ENCODE data around the gene CDK5. TPM values are rescaled to one million over a fixed set of nuclear protein-coding genes. Genes with fewer than 3 reads are reported as not detected.
A peak's percentile ranks its signal among the peaks of the same experiment; 100 is the strongest.

CDK5 gene
- total and polyA plus RNA-seq, 9 of the 15 experiments (the other 6 are each of a cell fraction or from before 2014, with no cell fraction given) = 3.2 to 38.0 (median 27.5) TPM

DNA sequence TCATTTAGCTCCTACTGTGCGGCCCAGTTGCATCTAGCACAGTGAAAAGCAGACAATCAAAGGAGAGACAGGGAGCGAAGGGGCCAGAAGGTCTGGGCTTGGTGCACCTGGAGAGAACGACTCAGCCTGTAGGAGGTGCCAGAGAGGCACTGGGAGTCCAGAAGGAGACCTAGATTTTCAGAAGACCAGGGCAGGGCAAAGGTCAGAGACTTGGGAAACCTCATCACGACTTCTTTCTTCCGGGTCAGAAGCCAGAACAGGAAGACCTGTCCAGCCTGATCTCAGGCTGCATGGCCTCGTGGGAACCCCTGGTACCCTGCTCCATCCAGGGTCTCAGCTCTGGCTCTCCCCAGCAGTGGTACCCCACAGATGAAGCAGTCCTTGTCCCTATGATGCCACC is 33.7 kb upstream of the CDK5 start (continued):
- TF ChIP-seq E2F1 (CRISPR knock-in tag; IDR thresholded peaks at IDR 0.05) (no peak), PCBP1 (IDR thresholded peaks at IDR 0.05; ENCODE audit: low read depth, low read length, poor library complexity, severe bottlenecking) (no peak), HDAC3 (IDR thresholded peaks at IDR 0.05; ENCODE audit: borderline replicate concordance, partially characterized antibody) (no peak), FOXP4 (CRISPR knock-in tag; IDR thresholded peaks at IDR 0.05; ENCODE audit: borderline replicate concordance) (no peak), COPS2 (conservative IDR thresholded peaks at IDR 0.05) (no peak), CBX8 (IDR thresholded peaks at IDR 0.05; ENCODE audit: borderline replicate concordance, extremely low read depth, low read depth, low read length, poor library complexity, severe bottlenecking) (no peak), NFXL1 (CRISPR knock-in tag; IDR thresholded peaks at IDR 0.05) (no peak), SMARCA4 (IDR thresholded peaks at IDR 0.05) (no peak), ATF6 (CRISPR knock-in tag; IDR thresholded peaks at IDR 0.05) (no peak), ZNF764 (CRISPR knock-in tag; IDR thresholded peaks at IDR 0.05; ENCODE audit: low read depth) (no peak), XRCC5 (IDR thresholded peaks at IDR 0.05; ENCODE audit: low read depth, low read length) (peak; percentile 66; the same call in 1 of the 2 replicates), NFRKB (IDR thresholded peaks at IDR 0.05; ENCODE audit: low read depth) (no peak), RFX1 (IDR thresholded peaks at IDR 0.05) (no peak), CAMTA2 (CRISPR knock-in tag; conservative IDR thresholded peaks at IDR 0.05) (no peak), ESRRA (IDR thresholded peaks at IDR 0.05; ENCODE audit: borderline replicate concordance, low read depth) (no peak), KLF6 (CRISPR knock-in tag; IDR thresholded peaks at IDR 0.05; ENCODE audit: borderline replicate concordance) (no peak), NCOA4 (IDR thresholded peaks at IDR 0.05; ENCODE audit: partially characterized antibody) (no peak)
- TF ChIP-seq, protein P1, sequence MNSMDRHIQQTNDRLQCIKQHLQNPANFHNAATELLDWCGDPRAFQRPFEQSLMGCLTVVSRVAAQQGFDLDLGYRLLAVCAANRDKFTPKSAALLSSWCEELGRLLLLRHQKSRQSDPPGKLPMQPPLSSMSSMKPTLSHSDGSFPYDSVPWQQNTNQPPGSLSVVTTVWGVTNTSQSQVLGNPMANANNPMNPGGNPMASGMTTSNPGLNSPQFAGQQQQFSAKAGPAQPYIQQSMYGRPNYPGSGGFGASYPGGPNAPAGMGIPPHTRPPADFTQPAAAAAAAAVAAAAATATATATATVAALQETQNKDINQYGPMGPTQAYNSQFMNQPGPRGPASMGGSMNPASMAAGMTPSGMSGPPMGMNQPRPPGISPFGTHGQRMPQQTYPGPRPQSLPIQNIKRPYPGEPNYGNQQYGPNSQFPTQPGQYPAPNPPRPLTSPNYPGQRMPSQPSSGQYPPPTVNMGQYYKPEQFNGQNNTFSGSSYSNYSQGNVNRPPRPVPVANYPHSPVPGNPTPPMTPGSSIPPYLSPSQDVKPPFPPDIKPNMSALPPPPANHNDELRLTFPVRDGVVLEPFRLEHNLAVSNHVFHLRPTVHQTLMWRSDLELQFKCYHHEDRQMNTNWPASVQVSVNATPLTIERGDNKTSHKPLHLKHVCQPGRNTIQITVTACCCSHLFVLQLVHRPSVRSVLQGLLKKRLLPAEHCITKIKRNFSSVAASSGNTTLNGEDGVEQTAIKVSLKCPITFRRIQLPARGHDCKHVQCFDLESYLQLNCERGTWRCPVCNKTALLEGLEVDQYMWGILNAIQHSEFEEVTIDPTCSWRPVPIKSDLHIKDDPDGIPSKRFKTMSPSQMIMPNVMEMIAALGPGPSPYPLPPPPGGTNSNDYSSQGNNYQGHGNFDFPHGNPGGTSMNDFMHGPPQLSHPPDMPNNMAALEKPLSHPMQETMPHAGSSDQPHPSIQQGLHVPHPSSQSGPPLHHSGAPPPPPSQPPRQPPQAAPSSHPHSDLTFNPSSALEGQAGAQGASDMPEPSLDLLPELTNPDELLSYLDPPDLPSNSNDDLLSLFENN (IDR thresholded peaks at IDR 0.05; ENCODE audit: low read depth in 2 of 2, low read length in 2 of 2) = 0 out of 4 replicates have a peak, but pooled peaks of 1 of the 2 experiments have one; percentile 47
- TF ChIP-seq, protein P2, sequence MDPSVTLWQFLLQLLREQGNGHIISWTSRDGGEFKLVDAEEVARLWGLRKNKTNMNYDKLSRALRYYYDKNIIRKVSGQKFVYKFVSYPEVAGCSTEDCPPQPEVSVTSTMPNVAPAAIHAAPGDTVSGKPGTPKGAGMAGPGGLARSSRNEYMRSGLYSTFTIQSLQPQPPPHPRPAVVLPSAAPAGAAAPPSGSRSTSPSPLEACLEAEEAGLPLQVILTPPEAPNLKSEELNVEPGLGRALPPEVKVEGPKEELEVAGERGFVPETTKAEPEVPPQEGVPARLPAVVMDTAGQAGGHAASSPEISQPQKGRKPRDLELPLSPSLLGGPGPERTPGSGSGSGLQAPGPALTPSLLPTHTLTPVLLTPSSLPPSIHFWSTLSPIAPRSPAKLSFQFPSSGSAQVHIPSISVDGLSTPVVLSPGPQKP (CRISPR knock-in tag; IDR thresholded peaks at IDR 0.05) = no peak

All from K562 (cell line).